DMS153 treated with DMSO at 0.1 percent for 48 hours (cell line): Measurements from ENCODE around the gene LIN37.
"Not testable (repeated sequence)": the region's sequence is repeated elsewhere in the genome, so short reads cannot be mapped to it uniquely, and the experiment has no call there.

Source experiments
- DNase-seq: peaks from one replicate; lab custom pipeline; 2025; ENCODE audit not compliant: unreplicated experiment; lab: John Stamatoyannopoulos, UW

LIN37 gene

DNA sequence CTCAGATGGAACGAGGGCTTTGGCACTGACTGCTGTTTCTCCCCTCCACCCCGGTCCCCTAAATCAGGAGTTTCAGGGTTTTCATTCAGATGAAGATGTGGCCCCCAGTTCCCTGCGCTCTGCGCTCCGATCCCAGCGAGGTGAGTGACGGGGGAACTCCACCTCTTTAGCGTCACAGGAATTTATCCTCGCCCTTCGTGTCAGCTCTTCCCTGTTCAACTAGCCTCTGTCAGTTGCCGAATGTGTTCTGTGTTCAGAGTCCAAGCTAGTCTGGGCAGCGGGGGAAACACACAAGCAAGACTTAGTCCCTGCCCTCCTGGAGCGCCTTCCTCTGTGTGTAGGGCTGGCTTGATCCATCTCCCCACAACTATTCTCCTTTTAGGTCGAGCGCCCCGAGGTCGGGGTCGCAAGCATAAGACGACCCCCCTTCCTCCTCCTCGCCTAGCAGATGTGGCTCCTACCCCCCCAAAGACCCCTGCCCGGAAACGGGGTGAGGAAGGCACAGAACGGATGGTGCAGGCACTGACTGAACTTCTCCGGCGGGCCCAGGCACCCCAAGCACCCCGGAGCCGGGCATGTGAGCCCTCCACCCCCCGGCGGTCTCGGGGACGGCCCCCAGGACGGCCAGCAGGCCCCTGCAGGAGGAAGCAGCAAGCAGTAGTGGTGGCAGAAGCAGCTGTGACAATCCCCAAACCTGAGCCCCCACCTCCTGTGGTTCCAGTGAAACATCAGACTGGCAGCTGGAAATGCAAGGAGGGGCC, 28.8 kb upstream of the LIN37 start:
- no peak for DNase-seq

DNA sequence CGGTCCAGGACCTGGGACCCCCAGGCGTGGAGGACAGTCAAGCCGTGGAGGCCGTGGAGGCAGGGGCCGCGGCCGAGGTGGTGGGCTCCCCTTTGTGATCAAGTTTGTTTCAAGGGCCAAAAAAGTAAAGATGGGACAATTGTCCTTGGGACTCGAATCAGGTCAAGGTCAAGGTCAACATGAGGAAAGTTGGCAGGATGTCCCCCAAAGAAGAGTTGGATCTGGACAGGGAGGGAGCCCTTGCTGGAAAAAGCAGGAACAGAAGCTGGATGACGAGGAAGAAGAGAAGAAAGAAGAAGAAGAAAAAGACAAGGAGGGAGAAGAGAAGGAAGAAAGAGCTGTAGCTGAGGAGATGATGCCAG, 28.2 kb upstream of the LIN37 start:
- no peak for DNase-seq

- no peak for DNase-seq
Measured at GRCh38 chr19:35720648-35721047, 27.7 kb upstream of the LIN37 start.

GRCh38 chr19:35721374-35721773, 27.0 kb upstream of the LIN37 start:
- no peak for DNase-seq

- no peak for DNase-seq
Measured at GRCh38 chr19:35722461-35722860, 25.9 kb upstream of the LIN37 start.

DNA sequence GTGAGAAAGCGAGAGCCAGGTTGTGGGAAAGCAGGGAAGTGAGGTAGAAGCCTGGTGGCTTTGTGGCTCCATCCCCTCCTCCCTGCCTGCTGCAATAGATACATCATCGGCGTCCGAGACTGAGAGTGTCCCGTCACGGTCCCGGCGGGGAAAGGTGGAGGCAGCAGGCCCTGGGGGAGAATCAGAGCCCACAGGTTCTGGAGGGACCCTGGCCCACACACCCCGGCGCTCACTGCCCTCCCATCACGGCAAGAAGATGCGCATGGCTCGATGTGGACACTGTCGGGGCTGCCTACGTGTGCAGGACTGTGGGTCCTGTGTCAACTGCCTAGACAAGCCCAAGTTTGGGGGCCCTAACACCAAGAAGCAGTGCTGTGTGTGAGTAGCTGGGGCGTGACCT, 25.5 kb upstream of the LIN37 start:
- DNase-seq: no peak

GRCh38 chr19:35723671-35724070, 24.7 kb upstream of the LIN37 start:
- DNase-seq: no peak

DNA sequence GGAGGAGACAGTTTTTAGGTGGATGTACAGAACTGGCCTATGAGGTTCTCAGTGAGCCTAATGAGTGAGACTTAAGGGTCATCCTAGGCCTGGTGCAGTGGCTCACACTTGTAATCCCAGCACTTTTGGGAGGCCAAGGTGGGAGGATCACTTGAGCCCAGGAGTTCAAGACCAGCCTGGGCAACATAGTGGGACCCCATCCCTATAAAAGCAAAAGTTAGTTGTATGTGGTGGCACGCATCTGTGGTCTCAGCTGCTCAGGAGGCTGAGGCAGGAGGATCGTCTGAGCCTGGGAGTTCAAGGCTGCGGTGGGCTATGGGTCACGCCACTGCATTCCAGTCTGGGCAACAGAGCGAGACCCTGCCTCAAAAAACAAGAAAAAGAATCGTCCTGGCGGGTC, 24.2 kb upstream of the LIN37 start:
- DNase-seq: not testable (repeated sequence)

GRCh38 chr19:35724560-35724959, 23.8 kb upstream of the LIN37 start:
- no peak for DNase-seq

DNA sequence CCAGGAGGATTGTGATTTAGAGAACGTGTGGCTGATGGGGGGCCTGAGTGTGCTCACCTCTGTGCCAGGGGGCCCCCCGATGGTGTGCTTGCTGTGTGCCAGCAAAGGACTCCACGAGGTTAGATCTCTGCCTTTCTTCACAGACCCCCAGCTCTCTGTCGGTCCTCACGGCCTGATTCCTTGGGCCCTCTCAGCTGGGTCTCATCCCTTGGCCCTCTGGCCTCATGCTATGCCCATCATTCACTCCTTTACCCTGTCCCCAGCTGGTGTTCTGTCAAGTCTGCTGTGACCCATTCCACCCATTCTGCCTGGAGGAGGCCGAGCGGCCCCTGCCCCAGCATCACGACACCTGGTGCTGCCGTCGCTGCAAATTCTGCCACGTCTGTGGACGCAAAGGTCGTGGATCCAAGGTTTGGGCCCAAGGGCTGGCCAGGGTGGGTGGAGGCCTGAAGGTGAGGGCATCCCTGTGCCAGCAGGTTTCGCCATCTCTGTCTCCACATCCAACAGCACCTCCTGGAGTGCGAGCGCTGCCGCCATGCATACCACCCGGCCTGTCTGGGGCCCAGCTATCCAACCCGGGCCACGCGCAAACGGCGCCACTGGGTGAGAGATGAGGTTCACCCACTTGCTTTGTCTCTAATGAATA, 23.0 kb upstream of the LIN37 start:
- DNase-seq: no peak

GRCh38 chr19:35727053-35727955, 21.1 kb upstream of the LIN37 start:
- DNase-seq: no peak

- DNase-seq: no peak
Measured at GRCh38 chr19:35727956-35728706, 20.2 kb upstream of the LIN37 start.

- no peak for DNase-seq
Measured at GRCh38 chr19:35729021-35729420, 19.4 kb upstream of the LIN37 start.

GRCh38 chr19:35729763-35730162, 18.6 kb upstream of the LIN37 start:
- DNase-seq: no peak

DNA sequence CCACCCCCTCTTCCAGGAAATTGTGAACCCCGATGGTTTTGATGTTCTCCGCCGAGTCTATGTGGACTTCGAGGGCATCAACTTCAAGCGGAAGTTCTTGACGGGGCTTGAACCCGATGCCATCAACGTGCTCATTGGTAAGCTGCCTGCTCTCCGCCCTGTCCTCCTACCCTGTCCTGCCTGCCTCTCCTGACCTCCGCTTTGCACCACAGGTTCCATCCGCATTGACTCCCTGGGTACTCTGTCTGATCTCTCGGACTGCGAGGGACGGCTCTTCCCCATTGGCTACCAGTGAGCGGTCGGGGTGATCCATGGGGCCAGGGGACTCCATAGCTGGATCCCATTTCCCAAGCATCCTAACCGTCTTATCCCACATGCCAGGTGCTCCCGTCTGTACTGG, 18.1 kb upstream of the LIN37 start:
- DNase-seq: no peak

GRCh38 chr19:35731353-35731752, 17.0 kb upstream of the LIN37 start:
- no peak for DNase-seq

DNA sequence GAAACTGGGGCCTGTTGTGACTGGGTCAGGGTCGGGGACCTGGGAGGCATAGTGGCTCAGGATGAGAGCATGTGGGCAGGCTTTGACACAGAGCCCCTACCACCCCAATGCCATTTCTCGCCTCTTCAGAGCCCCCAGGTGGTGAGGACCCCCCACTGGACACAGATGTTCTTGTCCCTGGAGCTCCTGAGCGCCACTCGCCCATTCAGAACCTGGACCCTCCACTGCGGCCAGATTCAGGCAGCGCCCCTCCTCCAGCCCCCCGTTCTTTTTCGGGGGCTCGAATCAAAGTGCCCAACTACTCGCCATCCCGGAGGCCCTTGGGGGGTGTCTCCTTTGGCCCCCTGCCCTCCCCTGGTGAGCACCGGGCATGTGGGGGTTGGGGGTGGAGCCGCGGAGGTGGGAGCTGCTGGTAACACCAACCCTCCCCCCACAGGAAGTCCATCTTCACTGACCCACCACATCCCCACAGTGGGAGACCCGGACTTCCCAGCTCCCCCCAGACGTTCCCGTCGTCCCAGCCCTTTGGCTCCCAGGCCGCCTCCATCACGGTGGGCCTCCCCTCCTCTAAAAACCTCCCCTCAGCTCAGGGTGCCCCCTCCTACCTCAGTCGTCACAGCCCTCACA, 16.5 kb upstream of the LIN37 start:
- no peak for DNase-seq

- no peak for DNase-seq
Measured at GRCh38 chr19:35732540-35733179, 15.7 kb upstream of the LIN37 start.

DNA sequence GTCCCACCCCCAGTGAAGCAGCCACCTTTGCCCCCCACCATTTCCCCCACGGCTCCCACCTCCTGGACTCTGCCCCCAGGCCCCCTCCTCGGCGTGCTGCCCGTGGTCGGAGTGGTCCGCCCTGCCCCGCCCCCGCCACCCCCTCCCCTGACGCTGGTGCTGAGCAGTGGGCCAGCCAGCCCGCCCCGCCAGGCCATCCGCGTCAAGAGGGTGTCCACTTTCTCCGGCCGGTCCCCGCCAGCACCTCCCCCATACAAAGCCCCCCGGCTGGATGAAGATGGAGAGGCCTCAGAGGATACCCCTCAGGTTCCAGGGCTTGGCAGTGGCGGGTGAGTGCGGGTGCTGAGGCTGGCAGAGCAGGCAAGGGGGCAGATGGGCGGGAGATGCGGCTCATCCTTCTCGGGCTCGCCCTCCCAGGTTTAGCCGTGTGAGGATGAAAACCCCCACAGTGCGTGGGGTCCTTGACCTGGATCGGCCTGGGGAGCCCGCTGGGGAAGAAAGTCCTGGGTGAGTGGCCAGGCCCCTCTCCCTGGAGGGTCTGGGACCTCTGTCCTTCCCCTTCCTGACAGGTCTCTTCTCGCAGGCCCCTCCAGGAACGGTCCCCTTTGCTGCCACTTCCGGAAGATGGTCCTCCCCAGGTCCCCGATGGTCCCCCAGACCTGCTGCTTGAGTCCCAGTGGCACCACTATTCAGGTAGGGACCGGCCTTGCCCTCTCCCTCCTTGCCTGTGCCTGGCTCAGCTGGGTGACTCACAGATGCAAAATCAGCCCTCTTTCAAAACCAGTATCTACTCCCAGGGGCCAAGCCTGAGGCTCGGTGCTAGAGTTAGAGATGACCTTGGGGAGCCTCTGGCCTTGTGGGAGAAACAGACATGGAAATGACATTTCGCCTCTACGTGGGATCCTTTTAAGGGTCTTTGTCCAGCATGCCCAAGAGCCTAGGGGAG, 14.9 kb upstream of the LIN37 start:
- no peak for DNase-seq
